AG04449 (cell line): Measurements from ENCODE around the gene CEP85L.

ENCODE experiments used
- CTCF ChIA-PET: fragments of 350-600 bp; formaldehyde crosslinking; extraction: SDS; loops from one replicate; lab custom pipeline; 2021; ENCODE audit warnings: antibody characterized with exemption; lab: Yijun Ruan, JAX
- POLR2A ChIA-PET: fragments of 400-600, 350-600 bp; formaldehyde crosslinking; extraction: SDS; loops from one replicate; lab custom pipeline; 2020; ENCODE audit warnings: antibody characterized with exemption, inconsistent platforms; lab: Yijun Ruan, JAX
- DNase-seq: peaks from one replicate; pipeline ENCODE4 v3.0.0-alpha.2; 2010; ENCODE audit warnings: low read depth, low spot score
- H3K4me3 ChIP-seq: 2 replicates; pipeline ENCODE4 v1.5.1; 2011; ENCODE audit warnings: low read depth, mild to moderate bottlenecking, control low read depth, low read length
- CTCF ChIP-seq: IDR thresholded peaks from one replicate; pipeline ENCODE4 v1.5.1; 2011; ENCODE audit warnings: mild to moderate bottlenecking, moderate library complexity, low read length, control low read depth, inconsistent platforms; ENCODE audit not compliant: insufficient read depth; ENCODE audit errors: missing control alignments

The CEP85L gene

GRCh38 chr6:118683881-118684872, 32.8 kb upstream of the CEP85L start:
- ChIA-PET POLR2A (no interaction called here), CTCF (interaction anchor here (1.8 kb wide), 1 partner anchor 13 kb away, joined by 4 read pairs; no protein-coding TSS in a partner anchor)
- TF ChIP-seq CTCF = no peak
- no peak for DNase-seq
- H3K4me3 ChIP-seq = no peak overlapping the region

GRCh38 chr6:118680452-118681095, 29.2 kb upstream of the CEP85L start:
- ChIA-PET POLR2A (no interaction called here), CTCF (interaction anchor here (0.6 kb wide), 1 partner anchor 16 kb away, joined by 3 read pairs; no protein-coding TSS in a partner anchor)
- H3K4me3 ChIP-seq = no peak overlapping the region
- no peak for TF ChIP-seq CTCF
- DNase-seq = no peak

GRCh38 chr6:118679327-118679901, 28.0 kb upstream of the CEP85L start:
- TF ChIP-seq CTCF = no peak
- ChIA-PET CTCF (no interaction called here), POLR2A (no interaction called here)
- no peak for DNase-seq
- H3K4me3 ChIP-seq = no peak overlapping the region

GRCh38 chr6:118678866-118679265, 27.5 kb upstream of the CEP85L start:
- CTCF ChIA-PET = no interaction called here
- no peak for TF ChIP-seq CTCF
- H3K4me3 ChIP-seq = no peak overlapping the region
- DNase-seq = no peak
- POLR2A ChIA-PET = no interaction called here

- POLR2A ChIA-PET = no interaction called here
- H3K4me3 ChIP-seq = no peak overlapping the region
- TF ChIP-seq CTCF = no peak
- no peak for DNase-seq
- CTCF ChIA-PET = no interaction called here
These were observed 25.8 kb upstream of the CEP85L start for GRCh38 chr6:118677193-118677592.

GRCh38 chr6:118675225-118675624, 23.8 kb upstream of the CEP85L start:
- TF ChIP-seq CTCF = no peak
- POLR2A ChIA-PET = no interaction called here
- H3K4me3 ChIP-seq = no peak overlapping the region
- CTCF ChIA-PET = no interaction called here
- no peak for DNase-seq
